ENCODE measurements around the gene MYDGF. TPM values are rescaled to one million over a fixed set of nuclear protein-coding genes. Genes with fewer than 3 reads are reported as not detected.

The MYDGF gene
- total and polyA plus RNA-seq, 2 of the 13 experiments (the other 11 are each of a cell fraction or from before 2014, with no cell fraction given): 116 to 198 TPM

GRCh38 chr19:4715529-4716221 lies 45.5 kb upstream of the MYDGF start (continued):
- TF ChIP-seq ZNF792 (CRISPR knock-in tag; IDR thresholded peaks at IDR 0.05) (peak; percentile 48; the same call in 1 of the 2 replicates), THYN1 (CRISPR knock-in tag; IDR thresholded peaks at IDR 0.05; ENCODE audit: borderline replicate concordance, low read depth) (no peak), EEA1 (CRISPR knock-in tag; IDR thresholded peaks at IDR 0.05; ENCODE audit: borderline replicate concordance) (no peak), TAF1 (CRISPR knock-in tag; IDR thresholded peaks at IDR 0.05) (no peak), KMT2A (CRISPR knock-in tag; IDR thresholded peaks at IDR 0.05) (no peak), ZNF598 (CRISPR knock-in tag; IDR thresholded peaks at IDR 0.05; ENCODE audit: borderline replicate concordance) (0 out of 2 replicates have a peak, but pooled peaks have one; percentile 8), ZFP62 (CRISPR knock-in tag; IDR thresholded peaks at IDR 0.05) (no peak), ZNF205 (CRISPR knock-in tag; IDR thresholded peaks at IDR 0.05) (peak; percentile 75; the same call in 1 of the 2 replicates), ZNF350 (CRISPR knock-in tag; IDR thresholded peaks at IDR 0.05; ENCODE audit: borderline replicate concordance, low read depth) (peak; percentile 86)
- TF ChIP-seq, protein P1, sequence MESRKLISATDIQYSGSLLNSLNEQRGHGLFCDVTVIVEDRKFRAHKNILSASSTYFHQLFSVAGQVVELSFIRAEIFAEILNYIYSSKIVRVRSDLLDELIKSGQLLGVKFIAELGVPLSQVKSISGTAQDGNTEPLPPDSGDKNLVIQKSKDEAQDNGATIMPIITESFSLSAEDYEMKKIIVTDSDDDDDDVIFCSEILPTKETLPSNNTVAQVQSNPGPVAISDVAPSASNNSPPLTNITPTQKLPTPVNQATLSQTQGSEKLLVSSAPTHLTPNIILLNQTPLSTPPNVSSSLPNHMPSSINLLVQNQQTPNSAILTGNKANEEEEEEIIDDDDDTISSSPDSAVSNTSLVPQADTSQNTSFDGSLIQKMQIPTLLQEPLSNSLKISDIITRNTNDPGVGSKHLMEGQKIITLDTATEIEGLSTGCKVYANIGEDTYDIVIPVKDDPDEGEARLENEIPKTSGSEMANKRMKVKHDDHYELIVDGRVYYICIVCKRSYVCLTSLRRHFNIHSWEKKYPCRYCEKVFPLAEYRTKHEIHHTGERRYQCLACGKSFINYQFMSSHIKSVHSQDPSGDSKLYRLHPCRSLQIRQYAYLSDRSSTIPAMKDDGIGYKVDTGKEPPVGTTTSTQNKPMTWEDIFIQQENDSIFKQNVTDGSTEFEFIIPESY (CRISPR knock-in tag; IDR thresholded peaks at IDR 0.05): peak; percentile 13; the same call in 1 of the 2 replicates
- TF ChIP-seq, protein P2, sequence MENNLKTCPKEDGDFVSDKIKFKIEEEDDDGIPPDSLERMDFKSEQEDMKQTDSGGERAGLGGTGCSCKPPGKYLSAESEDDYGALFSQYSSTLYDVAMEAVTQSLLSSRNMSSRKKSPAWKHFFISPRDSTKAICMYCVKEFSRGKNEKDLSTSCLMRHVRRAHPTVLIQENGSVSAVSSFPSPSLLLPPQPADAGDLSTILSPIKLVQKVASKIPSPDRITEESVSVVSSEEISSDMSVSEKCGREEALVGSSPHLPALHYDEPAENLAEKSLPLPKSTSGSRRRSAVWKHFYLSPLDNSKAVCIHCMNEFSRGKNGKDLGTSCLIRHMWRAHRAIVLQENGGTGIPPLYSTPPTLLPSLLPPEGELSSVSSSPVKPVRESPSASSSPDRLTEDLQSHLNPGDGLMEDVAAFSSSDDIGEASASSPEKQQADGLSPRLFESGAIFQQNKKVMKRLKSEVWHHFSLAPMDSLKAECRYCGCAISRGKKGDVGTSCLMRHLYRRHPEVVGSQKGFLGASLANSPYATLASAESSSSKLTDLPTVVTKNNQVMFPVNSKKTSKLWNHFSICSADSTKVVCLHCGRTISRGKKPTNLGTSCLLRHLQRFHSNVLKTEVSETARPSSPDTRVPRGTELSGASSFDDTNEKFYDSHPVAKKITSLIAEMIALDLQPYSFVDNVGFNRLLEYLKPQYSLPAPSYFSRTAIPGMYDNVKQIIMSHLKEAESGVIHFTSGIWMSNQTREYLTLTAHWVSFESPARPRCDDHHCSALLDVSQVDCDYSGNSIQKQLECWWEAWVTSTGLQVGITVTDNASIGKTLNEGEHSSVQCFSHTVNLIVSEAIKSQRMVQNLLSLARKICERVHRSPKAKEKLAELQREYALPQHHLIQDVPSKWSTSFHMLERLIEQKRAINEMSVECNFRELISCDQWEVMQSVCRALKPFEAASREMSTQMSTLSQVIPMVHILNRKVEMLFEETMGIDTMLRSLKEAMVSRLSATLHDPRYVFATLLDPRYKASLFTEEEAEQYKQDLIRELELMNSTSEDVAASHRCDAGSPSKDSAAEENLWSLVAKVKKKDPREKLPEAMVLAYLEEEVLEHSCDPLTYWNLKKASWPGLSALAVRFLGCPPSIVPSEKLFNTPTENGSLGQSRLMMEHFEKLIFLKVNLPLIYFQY (CRISPR knock-in tag; IDR thresholded peaks at IDR 0.05; ENCODE audit: borderline replicate concordance): peak; percentile 92
- TF ChIP-seq, protein P3, sequence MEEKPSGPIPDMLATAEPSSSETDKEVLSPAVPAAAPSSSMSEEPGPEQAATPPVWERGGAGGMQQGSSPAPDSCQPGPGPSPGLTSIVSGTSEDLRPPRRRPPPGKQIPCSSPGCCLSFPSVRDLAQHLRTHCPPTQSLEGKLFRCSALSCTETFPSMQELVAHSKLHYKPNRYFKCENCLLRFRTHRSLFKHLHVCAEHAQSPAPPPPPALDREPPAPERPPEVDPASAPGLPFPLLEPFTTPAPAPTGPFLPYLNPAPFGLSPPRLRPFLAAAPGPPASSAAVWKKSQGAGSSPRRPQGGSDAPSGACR (CRISPR knock-in tag; IDR thresholded peaks at IDR 0.05): peak; percentile 39; the same call in 1 of the 2 replicates
- TF ChIP-seq, protein P4, sequence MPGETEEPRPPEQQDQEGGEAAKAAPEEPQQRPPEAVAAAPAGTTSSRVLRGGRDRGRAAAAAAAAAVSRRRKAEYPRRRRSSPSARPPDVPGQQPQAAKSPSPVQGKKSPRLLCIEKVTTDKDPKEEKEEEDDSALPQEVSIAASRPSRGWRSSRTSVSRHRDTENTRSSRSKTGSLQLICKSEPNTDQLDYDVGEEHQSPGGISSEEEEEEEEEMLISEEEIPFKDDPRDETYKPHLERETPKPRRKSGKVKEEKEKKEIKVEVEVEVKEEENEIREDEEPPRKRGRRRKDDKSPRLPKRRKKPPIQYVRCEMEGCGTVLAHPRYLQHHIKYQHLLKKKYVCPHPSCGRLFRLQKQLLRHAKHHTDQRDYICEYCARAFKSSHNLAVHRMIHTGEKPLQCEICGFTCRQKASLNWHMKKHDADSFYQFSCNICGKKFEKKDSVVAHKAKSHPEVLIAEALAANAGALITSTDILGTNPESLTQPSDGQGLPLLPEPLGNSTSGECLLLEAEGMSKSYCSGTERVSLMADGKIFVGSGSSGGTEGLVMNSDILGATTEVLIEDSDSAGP (CRISPR knock-in tag; IDR thresholded peaks at IDR 0.05; ENCODE audit: borderline replicate concordance): peak; percentile 20; the same call in 1 of the 2 replicates

Measured in HepG2 (cell line).